GM19468 (cell line): ENCODE measurements around the gene CALML6.

Experiments used
- ATAC-seq: cut with Tn5 transposase; IDR thresholded peaks from one replicate; pipeline ENCODE4 v1.9.1; 2021; ENCODE audit warnings: mild to moderate bottlenecking, moderate library complexity, moderate number of reproducible peaks; ENCODE audit not compliant: unreplicated experiment; ENCODE audit errors: extremely low read depth

Gene CALML6

DNA sequence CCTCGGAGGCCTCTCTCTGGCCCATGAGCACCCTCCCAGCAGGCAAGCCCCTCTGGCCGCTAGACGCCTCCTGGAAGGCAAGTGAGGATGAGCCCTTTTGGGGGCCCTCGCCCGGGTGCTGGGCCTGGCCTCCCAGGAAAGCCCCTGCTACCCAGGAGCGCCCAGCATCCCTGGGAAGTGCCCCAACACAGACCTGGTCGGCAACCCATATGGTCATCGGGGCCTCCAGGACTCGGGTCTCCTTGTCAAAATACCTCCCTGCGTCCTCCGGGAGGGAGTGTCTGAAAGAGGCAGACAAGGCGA, 25.0 kb downstream of the CALML6 start:
- no peak for ATAC-seq

GRCh38 chr1:1941211-1941841, 26.3 kb downstream of the CALML6 start:
- ATAC-seq: no peak

DNA sequence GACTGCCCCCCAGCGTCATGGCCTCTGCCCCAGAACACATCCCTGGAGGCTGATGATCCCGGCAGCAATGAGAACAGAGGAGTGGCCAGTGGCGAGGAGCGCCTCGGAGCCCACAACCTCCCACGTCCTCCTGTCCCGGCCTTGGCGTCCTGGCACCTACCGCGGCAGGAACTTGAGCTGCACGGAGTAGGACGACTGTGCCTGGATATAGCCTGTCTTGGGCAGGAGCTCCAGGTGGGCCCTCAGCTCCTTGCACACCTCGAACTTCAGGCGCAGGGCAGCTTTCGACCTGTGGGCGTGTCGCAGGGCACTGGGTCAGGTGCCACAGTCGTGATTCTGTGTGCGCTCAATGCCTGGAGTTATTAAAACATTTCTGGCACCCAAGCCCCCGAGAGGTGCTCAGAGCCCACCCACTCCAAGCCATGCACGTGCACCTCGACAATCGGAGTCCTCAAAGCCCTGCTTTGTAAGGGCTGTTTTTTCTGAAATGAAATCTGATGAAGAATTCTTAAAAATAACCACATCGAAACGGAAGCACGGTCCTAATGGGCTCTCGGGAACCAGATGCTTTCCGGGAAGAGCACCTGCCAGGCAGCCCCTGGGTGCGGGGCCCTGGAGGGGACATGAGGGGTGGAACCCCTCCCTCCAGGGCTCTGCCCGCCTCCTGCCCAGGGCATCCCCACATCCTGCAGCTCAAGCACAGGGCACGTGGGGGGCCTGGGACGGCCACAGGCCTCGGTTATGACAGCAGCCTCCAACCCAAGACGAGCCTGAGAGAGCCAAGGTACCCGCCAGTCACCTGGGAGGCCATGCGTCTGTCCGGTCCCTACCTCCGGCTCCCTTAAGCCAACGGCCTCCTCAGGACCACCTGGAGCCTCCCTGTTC, 27.1 kb downstream of the CALML6 start:
- ATAC-seq: no peak

GRCh38 chr1:1942753-1943656, 27.9 kb downstream of the CALML6 start:
- ATAC-seq: no peak

- no peak for ATAC-seq
These were observed 28.9 kb downstream of the CALML6 start for GRCh38 chr1:1943834-1944570.

GRCh38 chr1:1945782-1946393, 30.8 kb downstream of the CALML6 start:
- no peak for ATAC-seq

DNA sequence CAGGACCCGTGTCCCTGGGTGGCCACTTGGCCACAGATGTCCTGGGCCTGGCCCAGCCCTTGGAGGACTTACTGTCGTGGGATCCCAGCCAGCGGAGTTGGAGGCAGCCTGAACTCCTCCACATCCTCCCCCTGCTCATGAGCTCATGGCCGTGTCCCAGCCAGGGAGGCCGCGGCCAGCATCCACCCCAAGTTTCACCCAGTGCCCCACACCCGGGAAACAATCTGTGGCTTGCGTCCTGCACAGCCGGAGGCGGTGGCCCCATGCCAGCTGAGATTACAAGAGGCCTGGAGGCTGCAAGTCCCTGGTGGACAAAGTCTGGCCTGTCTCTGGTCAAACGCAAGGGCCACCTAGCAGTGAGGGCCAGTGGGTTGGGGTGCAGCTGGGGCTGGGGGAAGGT, 31.5 kb downstream of the CALML6 start:
- ATAC-seq: no peak

DNA sequence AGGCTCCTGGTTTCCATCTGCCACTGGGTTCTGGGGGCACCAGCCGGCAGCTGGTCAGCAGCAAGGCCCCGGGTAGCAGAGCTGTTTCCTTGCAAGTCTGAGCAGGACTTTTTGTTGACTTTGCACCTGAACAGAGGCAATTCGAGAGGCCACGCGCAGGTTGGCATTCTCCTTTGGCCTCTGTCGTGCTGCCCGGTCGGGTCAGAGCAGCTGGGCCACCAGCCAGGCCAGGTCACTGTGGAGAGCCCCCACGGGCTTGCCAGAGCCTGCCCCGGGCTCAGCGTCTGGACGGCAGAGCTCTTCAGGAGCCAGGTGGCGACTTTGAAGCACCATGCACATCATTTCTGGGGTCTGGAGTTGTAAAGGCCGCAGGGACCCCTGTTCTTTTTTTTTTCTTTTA, 32.4 kb downstream of the CALML6 start:
- no peak for ATAC-seq

- no peak for ATAC-seq
These were observed 33.7 kb downstream of the CALML6 start for GRCh38 chr1:1948783-1949182.

- ATAC-seq: no peak
These were observed 35.9 kb downstream of the CALML6 start for GRCh38 chr1:1950940-1951339.

GRCh38 chr1:1954015-1954414, 39.0 kb downstream of the CALML6 start:
- ATAC-seq: no peak

DNA sequence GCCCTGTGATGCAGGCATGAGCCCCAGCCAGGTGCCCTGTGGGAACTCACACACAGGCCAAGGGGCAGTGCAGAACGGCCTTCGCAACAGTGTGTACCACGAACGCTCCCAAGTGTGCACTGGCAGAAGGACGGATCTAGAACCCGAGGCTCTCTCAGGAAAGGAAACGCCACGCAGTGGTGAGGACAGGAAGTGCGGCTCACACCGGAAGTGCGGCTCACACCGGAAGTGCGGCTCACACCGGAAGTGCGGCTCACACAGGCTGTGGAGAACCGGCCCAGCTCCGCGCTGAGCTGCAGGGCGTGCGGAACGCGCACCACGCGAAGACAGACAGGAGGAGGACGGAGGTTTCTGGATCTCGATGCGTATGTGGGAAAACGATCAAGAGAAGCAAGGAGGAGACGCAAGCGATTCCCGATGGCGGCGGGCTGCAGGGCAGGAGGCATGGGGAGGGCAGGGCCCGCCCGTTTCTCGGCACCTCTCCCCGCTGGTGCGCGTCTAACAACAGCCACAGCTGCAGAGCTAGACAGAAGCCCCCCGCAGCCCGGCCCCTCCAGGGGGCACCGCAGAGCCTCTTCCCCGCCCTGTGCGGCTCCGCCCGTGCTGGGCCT, 39.9 kb downstream of the CALML6 start:
- no peak for ATAC-seq

- ATAC-seq: no peak
These were observed 40.6 kb downstream of the CALML6 start for GRCh38 chr1:1955621-1956094.

DNA sequence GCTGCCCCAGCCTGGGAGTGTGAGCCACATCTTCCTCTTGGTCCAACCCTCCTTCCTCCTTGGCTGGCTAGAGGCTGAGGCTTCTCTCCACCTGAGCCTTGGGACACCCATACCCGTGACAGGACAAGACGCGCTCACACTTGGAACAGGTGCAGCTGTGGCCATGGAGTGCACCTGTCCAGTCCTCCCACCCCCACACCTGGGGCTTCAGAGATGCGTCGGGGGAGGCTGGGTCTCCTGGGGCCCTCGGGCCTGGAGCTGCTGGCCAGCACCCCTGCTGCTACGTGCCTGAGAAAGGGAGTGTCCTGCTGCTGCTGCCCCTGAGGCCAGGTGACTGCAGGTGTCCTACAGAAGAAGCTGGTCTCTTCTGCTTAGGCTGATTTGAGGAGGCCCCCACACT, 41.0 kb downstream of the CALML6 start:
- ATAC-seq: no peak

DNA sequence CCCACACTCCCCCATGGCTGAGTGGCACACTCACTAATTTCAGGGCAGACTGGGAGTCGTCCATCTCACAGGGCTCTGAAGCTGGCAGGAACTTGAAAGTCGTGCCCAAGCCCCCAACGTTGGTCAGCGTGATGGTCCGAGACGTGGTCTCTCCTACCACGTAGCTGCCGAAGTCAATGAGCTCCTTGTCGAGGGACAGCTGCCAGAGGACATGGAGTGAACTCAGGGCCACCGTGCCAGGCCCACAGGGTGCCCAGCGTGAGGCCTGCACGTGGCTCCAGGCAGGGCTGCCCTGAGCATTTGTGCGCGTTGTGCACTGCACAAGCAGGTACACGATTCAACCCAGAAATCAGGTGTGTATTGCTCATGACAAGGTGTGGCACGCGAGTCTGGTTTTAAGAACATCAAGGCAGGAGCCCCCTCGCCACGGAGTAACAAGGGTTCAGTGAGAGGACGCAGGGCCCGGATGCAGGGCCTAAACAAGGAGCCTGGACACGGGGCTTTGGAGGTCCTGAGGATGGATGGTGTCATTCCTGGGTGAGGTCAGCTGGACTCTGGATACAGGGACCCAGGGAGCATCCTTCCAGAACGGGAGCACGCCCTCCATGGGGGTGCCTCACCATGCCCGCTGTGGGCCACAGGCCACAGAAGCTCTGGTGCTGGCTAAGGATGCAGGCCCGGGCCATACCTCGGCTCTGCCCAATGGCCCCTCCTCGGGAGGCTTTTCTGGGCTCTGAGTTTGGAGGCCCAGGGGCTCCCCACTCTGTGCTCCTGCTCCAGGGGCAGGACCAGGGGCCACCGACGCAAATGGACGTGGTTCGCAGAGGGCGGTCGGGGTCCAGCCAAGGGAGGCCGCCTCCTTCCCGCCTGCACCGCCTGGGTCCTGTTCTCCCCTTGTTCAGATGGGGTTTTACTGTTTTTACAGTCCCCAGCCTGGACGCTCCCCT, 41.8 kb downstream of the CALML6 start:
- no peak for ATAC-seq

GRCh38 chr1:1957533-1957961, 42.5 kb downstream of the CALML6 start:
- no peak for ATAC-seq

- ATAC-seq: no peak
These were observed 43.0 kb downstream of the CALML6 start for GRCh38 chr1:1958071-1958541.

DNA sequence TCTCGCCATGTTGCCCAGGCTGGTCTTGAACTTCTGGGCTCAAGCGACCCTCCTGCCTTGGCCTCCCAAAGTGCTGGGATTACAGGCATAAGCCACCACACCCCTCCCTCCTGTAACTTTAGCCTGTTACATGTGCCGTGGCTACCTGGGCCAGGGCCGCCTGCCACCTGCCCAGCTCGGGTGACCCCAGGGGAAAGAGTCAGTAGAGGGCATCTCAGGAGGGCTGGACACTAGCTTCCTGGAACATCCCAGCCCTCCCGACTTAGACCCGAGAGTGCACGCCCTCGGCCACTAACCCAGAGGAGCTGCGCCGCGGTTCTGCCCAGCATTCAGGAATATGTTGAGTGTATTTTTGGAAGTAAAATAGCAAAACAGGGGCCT, 44.4 kb downstream of the CALML6 start:
- no peak for ATAC-seq
